Choroid plexus epithelial cell (primary cell): ENCODE results near the gene MMP11.
"Not testable (repeated sequence)": the region's sequence is repeated elsewhere in the genome, so short reads cannot be mapped to it uniquely, and the experiment has no call there.

Source experiments
- DNase-seq: peaks from one replicate; pipeline ENCODE4 v3.0.0-alpha.2; 2010; ENCODE audit warnings: low read depth
- H3K4me3 ChIP-seq: 2 replicates; pipeline ENCODE4 v1.5.1; 2011; ENCODE audit warnings: low read depth, mild to moderate bottlenecking, control low read depth, low read length, moderate library complexity
- TF ChIP-seq, protein P1 (sequence below): conservative IDR thresholded peaks from 2 replicates; pipeline ENCODE4 v1.5.1; 2011; ENCODE audit warnings: low read depth, mild to moderate bottlenecking, control low read depth, inconsistent platforms, low read length, moderate library complexity

Gene MMP11, protein sequence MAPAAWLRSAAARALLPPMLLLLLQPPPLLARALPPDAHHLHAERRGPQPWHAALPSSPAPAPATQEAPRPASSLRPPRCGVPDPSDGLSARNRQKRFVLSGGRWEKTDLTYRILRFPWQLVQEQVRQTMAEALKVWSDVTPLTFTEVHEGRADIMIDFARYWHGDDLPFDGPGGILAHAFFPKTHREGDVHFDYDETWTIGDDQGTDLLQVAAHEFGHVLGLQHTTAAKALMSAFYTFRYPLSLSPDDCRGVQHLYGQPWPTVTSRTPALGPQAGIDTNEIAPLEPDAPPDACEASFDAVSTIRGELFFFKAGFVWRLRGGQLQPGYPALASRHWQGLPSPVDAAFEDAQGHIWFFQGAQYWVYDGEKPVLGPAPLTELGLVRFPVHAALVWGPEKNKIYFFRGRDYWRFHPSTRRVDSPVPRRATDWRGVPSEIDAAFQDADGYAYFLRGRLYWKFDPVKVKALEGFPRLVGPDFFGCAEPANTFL

DNA sequence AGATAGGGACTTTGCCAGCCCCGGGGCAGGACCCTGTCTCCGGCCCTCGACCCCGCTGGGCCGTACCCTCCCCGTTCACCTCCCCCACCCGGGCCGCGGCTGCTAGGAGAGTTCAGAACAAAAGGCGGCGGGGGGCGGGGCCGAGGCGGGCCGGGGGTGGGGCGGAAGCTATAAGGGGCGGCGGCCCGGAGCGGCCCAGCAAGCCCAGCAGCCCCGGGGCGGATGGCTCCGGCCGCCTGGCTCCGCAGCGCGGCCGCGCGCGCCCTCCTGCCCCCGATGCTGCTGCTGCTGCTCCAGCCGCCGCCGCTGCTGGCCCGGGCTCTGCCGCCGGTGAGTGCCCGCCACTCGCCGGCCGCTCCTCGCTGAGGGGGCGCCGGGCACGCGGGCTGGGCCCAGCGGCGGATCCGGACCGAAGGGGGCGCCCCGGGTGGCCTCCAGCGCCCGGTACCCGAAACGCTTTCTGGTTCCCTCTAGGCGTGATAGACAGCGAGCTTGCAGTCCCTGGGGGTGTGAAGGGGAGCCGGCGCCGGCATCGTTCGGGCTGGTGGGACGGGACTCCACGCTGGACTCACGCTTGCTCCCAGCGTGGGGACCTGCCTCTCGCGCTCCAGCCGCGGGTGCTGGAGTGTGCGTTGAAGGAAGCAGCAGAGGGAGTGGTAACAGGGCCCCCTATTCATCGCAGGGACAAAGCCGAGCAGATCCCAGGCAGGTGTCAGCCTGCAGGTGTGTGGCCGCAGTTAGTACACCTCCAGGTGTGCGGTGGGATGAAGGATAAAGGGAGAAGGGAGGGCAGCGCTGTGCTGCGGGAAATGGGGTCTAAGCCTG lies at the start of gene MMP11:
Gene MMP11, plus strand, starts transcription at position 201 of the 825 bp plus-strand sequence. Its CDS starts 22 bp downstream, at position 223.
- H3K4me3 ChIP-seq, result peak within 1 kb of the TSS; percentile 51

DNA sequence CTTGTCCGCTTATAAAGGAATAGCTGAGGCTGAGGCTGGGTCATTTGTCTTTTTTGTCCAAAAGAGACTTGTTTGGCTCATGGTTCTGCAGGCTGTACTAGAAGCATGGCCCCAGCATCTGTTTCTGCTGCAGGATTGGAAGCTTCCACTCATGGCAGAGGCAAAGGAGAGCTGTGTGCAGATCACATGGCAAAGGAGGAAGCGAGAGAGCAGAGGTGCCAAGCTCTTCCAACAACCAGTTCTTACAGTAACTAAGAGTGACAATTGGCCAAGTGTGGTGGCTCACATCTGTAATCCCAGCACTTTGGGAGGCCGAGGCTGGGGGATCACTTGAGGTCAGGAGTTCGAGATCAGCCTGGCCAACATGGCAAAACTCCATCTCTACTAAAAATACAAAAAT lies 44.5 kb upstream of the MMP11 start:
- DNase-seq, result not testable (repeated sequence)

More for the DNA sequence above, at the start of gene MMP11:
- TF ChIP-seq, protein P1, sequence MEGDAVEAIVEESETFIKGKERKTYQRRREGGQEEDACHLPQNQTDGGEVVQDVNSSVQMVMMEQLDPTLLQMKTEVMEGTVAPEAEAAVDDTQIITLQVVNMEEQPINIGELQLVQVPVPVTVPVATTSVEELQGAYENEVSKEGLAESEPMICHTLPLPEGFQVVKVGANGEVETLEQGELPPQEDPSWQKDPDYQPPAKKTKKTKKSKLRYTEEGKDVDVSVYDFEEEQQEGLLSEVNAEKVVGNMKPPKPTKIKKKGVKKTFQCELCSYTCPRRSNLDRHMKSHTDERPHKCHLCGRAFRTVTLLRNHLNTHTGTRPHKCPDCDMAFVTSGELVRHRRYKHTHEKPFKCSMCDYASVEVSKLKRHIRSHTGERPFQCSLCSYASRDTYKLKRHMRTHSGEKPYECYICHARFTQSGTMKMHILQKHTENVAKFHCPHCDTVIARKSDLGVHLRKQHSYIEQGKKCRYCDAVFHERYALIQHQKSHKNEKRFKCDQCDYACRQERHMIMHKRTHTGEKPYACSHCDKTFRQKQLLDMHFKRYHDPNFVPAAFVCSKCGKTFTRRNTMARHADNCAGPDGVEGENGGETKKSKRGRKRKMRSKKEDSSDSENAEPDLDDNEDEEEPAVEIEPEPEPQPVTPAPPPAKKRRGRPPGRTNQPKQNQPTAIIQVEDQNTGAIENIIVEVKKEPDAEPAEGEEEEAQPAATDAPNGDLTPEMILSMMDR, result peak; percentile 7
- no peak for DNase-seq

DNA sequence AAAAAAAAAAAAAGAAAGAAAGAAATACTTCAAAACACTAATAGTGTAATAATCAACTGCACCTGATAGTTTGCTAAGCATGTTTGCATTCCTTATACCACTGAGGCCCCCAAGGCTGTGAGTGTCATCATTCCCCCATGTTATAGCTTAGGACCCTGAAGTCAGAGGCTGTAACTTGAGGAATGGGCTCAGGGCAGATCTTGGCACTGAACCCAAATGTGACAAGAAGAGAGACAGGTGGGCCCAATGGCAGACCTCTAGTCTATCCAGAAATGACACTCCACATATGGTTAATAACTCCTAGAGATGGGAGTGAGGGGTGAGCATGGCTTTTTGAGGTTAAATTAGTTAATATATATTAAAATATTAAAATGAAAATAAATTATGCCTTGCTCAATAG lies 35.0 kb upstream of the MMP11 start:
- TF ChIP-seq, protein P1, result no peak
- no peak for DNase-seq
- H3K4me3 ChIP-seq, result no peak overlapping the region

More for the DNA sequence above, 44.5 kb upstream of the MMP11 start:
- not testable (repeated sequence) for H3K4me3 ChIP-seq

DNA sequence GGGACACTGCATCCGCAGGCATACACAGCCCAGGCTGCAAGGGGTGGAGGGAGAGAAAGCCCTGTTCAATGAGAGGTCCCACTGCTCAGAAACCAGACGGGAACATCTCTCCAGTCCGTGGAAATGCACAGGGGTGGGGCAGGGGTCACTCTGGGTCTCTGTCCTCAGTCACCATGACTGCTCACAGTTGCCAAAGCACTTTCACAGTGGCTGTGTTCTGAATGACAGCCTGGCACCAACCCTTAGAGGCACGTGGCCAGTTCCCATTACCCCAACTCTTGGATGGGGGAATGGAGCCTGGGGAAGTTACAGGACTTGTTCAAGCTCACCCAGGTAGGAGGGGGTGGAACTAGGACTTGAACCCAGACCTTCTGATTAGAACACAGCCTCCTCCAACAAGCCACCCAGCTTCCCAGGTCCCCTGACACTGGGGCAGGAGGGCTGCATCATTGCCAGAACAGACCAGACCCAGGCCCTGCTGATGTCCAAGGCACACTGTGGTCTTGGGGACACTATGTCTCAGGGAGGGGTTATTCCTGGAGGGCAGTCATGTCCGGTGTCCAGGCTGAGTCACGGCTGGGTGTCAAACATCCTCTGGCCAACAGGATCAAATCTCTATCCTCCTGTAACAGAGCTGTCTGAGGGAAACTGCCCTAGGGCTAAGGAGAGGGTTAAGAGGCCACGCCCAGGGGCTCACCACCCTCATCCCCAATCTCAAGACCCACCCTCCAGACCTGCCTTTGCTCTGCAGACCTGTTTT lies 30.0 kb upstream of the MMP11 start:
- TF ChIP-seq, protein P1, result no peak

DNA sequence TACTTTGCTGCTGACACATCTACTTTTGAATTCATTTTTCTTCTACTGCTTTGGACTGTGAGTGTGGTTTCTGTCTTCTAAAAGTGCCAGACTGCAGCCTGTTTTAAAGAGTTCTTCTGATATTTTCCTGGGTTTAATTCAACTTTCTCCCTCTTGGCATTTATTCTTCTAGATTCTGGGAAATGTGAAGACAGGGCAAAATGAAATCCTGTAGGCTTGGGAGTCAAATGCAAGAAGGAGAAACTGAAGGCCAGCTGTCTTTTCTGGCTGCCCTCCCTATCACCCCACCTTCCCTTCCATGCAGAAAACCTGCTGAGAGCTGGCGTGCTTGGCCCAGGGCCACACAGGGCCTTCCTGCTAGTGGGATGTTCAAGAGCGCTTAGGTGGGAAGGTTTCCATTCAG lies 29.3 kb upstream of the MMP11 start:
- DNase-seq, result peak; percentile 28
- TF ChIP-seq, protein P1, result no peak
- no peak overlapping the region for H3K4me3 ChIP-seq

More for the DNA sequence above, 30.0 kb upstream of the MMP11 start:
- DNase-seq, result no peak
- H3K4me3 ChIP-seq, result no peak overlapping the region

DNA sequence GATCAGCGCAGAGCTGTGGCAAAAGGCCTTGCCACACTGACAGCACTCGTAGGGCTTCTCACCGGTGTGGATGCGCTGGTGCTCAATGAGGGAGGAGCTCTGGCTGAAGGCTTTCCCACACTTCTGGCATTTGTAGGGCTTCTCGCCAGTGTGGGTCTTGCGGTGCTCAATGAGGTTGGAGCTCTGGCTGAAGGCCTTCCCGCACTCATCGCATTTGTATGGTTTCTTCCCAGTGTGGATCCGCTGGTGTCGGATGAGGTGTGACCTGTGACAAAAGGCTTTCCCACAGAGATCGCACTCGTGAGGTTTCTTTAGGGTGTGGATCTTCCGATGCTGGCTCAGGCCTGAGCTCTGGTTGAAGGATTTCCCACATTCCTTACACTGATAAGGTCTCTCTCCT lies 28.6 kb upstream of the MMP11 start:
- DNase-seq, result no peak
- H3K4me3 ChIP-seq, result no peak overlapping the region
- TF ChIP-seq, protein P1, result no peak
